CD4-positive, alpha-beta T cell treated with Interleukin-15 for 1 hour (primary cell): ENCODE results near the gene CDK8.

Experiments used
- DNase-seq: peaks from one replicate; pipeline ENCODE4 v3.0.0-alpha.2; 2020

CDK8 gene

DNA sequence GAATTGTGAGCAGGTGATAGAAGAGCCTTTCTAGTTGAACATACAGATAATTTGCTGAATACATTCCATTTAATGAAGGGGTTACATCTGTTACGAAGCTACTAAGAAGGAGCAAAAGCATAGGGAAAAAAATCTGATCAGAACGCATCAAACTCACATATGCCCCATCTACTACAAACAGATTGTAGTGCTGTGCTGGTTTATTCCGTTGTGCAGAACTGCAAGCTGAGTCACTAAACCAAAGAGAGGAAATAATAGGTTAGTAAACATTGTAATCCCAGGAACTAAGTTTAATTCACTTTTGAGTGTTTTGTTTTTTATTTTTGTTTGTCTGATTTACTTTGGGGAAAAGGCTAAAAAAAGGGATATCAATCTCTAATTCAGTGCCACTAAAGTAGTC is 136.3 kb downstream of the CDK8 start:
- no peak for DNase-seq

DNA sequence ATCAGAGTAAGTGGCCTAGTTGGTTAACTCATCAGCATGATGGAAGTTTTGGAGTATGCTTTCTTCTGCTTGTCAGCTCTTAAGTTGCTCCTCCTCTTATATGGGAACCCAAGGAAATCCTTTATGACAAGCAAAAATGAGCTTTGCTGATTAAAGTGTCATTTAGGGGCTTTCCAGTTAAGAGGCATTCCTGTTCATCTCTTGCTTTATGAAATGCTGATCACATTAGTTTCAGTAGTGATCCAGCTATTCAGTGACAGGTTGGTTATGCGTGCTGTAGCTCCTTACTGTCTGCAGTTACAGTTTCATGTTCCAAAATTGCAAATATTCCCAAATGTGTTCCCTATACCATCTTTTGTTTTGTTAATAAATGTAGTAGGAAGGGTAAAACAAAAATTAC is 146.6 kb downstream of the CDK8 start:
- no peak for DNase-seq

DNA sequence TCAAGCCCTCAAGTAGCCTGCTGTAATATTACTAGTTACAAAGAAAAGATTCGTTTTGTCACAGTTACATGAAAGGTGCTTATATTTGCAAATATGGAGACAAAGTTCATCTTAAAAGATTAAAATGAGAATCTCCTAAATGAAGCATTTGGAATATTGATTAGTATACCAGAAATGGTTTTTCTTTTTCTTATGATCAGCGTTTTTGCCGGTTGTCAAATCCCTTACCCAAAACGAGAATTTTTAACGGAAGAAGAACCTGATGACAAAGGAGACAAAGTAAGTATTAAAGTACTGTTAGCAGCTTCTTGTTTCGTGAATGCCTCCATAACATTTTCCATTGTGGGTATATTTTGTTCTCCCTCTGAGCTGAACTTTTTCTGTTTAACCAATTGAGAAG is 147.1 kb downstream of the CDK8 start:
- no peak for DNase-seq

DNA sequence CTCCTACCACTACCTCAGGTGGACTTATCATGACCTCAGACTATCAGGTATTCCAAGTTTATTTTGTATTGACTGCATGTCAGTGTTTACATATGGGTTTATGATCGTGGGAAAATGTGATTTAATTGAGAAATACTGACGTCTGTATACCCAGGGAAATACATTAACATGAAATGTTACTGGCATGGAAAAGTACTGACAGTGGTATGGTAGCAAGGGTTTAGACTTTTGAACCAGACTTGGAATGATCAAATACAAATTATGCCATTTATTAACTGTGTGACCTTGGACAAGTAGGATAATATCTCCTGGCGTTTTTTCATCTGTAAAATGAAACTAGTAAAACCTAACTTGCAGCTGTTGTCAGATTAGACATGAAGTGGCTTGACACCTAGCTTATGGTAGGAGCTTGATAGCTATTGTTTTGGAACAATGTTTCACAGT is 147.7 kb downstream of the CDK8 start:
- DNase-seq, result no peak

DNA sequence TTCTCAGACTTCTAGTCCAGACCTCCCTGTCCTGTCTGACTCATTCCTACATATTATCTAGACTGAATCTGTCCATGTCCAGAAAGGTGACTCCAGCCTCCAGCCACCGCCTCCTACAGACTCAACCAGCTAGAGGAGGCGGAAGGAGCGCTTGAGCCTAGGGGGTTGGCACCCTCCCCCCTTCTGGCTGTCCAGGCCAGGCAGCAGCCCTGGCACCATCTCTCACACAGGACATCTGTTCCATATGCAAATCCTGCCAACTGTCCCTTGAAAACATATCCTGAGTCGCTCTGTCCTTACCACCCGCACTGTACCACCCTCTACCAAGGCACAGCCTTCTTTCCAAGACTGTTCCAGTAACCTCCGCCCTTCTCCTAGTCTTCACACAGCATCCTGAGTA is 152.9 kb downstream of the CDK8 start:
- no peak for DNase-seq

DNA sequence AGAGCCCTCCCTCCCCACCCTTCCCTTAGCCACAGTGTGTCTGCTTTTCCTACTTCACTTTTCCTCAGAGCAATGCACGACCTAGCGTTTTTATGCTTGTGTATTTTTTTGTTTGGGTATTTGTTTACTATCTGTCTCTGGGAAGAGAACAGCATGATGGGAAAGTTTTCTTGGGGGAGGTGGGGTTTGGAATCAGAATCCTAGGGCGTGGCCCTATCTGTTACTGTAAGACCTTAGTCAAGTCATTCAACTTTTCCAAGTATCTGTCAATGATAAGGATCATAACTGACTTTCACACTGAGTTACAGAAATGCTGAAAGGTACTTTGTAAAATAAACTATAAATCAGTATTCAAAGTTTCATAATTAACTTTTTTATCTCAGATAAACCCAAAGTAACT is 157.3 kb downstream of the CDK8 start:
- no peak for DNase-seq

DNA sequence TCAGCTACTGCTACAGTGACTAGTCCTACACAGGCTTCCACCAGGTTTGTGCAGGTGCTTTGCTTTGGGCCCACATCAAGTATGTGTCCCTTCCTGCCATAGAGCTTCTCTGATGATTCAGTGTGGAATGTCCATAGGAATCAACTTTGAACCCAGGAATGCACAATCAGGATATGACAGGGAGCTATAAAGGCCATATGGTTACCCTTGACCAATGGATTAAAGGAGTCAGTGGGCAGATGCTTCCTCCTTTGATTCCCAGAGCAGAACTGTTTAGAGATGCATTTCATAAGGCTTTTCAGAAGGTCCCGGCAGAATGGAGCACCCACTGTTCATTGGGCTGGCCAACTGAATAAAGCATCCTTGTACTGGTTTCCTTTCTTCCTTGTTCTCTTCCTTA is 158.3 kb downstream of the CDK8 start:
- DNase-seq, result no peak

DNA sequence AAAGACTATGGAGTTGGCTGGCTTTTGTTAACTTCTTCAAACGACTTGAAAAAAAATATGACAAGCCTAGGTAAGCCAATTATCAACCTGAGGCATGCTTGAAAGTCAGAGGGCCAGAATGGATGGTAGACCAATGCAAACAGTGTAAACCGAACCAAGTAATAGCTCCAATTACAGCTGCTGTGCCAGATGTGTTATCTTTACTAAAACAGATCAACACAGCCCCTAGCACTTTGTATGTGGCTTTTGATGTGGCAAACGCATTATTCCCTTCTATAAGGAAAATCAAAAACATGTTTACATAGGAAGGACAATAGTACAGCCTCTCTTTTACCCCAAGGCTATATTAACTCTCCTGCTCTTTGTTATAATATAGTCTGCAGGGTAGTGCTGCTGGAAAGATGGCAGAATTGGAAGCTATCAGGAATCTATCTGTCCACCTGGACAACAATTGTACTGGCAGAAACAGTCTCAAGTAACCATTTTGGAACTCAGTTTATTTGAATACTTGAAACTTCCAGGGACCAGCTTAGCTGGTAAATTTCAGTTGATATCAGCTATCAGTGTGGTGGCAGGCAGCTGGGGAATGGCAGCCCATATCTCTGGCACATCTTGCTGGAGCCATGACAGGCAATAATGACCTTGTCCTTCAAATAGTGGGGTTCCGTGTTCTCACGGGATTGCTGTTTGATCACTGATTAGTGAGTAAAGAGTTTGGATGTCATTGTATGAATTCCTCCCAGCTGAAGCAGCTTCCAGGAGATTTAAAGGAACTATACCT is 159.2 kb downstream of the CDK8 start:
- DNase-seq, result no peak

DNA sequence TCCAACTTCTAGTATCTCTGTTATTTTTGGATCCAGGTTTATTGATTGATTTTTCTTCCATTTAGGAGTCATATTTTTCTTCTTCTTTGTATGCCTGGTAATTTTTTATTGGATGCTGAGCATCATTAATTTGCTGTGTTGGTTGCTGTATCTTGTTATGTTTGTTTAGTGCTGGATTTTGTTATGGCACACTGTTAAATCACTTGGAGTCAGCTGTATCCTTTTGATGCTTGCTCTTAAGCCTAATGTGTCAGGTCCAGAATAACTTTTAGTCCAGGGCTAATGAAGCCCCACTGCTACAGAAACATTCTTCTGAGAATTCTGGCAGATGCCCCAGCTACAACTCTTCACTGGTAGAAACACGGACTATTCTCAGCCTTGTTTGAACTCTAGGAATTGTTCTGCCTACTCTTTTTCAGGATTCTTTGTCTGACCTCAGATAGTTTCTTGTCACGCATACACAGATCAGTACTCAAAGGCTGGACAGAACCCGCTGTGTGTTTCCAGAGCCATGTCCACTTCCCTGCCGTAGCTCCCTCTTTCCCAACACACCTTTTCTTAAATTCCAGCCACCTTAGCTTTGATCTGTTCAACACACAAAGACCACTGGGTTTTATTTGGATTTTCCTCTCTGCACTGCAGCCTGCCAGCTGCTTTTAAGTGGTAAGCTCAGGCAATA is 166.5 kb downstream of the CDK8 start:
- DNase-seq, result no peak

DNA sequence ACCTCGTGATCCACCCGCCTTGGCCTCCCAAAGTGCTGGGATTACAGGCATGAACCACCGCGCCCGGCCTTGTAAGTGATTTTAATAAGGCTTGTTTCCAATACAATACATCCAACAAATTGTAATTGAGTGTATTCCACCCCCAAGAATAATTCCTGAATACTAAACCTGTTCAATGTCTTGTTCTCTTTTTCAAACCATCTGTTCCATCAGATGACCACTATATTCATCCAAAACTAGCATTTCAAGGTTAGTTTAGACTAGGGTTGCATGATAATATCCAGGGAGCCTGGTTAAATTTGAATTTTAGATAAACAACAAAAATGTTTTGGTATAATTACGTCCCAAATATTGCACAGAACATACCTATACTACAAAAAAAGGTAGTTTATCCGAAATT is 168.1 kb downstream of the CDK8 start:
- no peak for DNase-seq

DNA sequence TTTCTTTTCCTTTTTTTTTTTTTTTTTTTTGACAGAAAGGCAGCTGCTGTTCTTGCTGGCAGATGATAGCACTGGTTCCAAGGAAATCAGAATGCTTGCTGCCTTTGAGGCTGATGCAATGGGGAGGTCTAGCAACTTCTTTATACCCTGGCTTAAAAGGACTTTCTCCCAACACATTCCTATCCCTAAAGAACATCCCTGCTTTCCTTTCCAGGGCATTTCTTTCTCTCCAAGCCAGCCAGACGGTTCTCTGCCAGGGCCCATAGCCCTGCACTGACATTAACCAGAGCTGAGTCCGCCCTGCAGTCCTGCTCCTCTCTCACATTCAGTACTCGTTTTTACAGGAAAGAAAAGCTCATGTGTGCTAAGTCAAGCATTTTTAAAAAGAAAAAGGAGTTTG is 169.7 kb downstream of the CDK8 start:
- DNase-seq, result no peak

DNA sequence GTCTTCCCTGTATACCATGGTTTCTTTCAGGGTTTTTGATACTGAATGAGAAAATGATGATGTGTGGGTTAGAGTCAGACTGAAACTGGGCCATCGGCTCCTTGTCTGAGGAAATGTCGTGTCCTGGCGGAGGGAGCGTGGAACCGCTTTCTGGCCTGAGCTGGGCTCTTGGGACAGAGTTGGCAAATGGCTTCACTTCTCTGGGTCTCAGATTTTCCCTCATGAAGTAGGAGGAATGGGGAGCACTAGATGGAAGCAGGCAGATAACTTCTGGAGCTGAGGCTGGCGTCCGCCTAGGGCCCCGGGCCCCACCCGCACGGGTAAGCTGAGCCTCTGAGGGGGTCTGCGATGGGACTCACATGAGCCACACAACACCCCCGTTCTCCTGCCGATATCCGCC is 170.3 kb downstream of the CDK8 start:
- no peak for DNase-seq

DNA sequence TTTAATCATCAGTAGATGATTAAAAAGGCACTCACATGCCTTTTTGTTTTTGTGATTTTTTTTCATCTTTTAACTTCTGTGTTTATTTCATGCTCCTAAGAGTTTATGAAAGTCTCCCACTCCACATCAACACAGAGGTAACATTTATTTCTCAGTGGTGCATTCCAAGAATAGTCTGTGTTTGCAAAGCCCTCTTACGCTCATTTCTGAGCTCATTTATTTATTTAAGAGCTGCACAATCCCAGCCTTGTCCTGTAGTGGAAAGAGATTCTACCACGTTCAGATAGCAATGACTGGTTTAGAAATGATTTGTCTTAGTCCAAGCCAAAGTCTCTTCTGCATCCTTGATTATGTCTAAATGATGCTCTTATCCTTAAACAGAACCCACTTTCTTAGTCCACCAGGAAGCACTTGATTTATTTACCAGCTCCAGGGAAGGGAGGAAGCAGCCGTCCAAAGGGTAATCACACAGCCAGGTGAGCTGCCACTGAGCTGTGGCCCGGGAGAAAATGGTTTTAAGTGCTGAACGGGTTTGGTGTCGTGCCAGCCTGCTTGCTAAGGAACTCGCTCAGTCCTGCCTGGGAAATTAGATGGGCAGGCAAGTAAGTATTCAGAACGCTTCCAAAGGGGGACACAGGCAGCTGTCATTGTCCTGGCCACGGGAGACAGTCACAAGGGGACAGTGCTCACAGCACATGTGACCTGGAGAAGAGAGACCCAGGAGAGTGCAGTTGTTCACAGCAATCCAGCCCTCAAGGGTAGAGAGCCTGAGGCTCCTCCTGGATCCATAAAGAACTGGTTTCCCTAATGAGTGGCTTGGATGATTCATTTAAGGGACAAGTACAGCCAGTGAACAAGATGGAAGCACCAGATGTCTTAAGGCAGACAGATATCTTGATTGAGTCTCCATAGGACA is 171.8 kb downstream of the CDK8 start:
- DNase-seq, result no peak

DNA sequence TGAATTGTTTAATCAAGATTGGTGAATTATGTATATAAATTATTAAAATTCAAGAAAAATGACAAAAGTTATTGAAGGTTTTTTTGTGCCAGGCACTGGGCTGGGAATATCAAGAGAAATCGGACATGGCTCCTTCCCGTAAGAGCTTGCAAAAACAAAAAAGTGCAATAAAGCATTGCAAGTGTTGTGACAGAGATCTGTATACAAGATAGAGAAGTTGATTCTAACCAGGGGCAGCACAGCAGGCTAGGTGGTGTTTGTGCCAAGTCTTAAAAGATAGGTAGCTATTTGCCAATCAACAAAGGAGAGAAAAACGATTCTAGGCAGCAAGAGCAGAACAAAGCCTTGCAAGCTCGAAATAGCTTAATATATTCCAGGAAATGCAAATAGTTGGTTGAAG is 179.8 kb downstream of the CDK8 start:
- DNase-seq, result no peak

DNA sequence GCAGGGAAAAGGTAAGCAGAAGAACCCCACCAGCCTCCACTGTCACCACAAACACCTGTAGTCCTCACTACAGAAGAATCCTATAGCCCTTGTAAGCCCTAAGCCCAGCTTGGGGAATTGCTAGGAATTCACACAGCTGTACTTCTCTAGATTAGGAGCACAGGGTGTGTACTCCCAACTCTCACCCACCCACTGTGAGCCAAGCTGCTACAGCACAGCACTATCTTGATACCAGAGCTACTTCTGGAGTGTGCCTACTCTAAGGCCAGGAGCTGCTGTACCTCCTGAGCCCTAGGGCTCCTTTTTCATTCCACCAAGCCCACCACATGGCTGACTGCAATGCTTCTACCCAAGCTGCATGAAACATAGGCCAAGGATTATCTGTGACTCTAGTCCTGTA is 181.2 kb downstream of the CDK8 start:
- no peak for DNase-seq

DNA sequence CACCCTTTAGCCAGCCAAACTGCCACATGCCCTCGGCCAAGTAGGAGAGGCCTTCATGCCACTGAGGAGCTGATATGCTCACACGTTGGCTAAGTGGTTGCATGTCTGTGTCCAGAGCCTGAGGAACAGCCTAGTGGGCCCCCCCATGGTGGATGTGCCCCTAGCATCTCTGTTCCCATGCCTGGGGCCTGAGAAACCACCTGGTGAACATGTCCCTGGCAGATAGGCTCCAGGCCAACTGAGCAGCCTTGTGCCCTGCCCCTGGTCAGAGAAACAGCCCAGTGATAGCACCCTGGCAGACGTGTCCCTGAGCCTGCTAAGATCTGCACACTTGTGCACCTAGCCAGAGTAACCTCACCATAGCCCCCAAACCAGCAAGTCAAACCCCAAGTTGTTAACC is 181.7 kb downstream of the CDK8 start:
- DNase-seq, result no peak

DNA sequence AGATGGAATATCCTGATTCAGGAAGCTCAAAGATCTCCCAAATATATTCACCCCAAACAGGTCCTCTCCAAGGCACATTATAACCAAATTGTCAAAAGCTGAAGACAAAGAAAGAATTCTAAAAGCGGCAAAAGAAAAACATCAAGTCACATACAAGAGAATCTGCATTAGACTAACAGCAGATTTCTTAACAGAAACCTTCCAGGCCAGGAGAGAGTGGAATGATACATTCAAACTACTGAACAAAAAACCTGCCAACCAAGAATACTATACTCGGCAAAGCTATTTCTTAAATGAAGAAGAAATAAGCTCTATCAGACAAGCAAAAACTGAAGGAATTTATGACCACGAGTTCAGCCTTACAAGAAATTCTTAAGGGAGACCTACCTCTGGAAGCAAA is 183.0 kb downstream of the CDK8 start:
- DNase-seq, result no peak

DNA sequence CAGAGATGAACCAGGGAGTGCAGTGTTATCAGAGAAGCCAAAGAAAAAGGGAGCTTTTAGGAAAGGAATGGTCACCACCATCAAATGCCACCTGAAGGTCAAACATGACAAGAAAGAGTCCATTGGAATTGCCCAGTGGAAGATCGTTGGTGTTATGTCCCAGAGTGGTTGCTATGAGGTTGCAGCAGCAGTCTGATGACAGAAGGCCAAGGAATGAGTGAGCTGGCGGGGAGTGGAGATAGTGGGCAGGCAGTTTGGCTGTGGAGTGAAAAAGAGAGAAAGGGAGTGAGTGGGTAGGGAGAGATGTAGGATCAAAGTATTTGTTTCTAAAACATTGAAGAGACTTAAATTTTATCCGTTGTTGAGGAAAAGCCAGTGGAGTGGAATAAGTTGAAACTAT is 186.2 kb downstream of the CDK8 start:
- no peak for DNase-seq

DNA sequence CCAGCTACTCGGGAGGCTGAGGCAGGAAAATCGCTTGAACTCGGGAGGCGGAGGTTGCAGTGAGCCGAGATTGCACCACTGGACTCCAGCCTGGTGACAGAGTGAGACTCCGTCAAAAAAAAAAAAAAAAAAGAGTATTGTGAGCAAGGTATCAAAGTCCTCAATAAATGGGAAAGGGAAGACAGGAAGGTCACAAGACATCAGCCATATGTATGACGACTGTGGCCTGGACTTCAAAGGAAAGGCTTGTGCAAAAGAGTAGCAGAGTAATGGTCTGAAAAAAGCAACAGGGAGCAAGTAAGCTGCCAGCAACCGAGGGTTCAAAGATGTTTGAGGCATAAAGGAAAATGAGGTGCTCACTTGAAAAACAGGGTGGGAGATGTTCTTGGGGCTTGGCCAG is 187.5 kb downstream of the CDK8 start:
- no peak for DNase-seq

DNA sequence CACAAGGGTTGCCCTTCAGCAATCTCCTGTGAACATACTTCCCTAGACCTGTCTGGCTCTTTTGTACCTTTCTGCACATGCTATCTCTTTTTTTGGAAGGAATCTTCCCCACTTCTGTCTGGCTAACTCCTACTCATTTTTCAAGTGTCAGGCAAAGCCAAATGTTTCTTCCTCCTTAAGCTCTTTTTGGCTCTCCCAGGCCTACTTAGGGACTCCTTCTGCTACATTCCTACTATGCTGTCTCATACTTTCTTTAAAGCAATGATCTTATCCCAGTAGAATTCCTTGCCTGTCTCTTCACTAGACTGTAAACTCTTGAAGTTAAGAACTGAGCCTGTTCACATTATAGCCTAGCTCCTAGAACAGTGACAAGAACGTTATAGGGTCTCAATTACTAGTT is 188.6 kb downstream of the CDK8 start:
- no peak for DNase-seq

DNA sequence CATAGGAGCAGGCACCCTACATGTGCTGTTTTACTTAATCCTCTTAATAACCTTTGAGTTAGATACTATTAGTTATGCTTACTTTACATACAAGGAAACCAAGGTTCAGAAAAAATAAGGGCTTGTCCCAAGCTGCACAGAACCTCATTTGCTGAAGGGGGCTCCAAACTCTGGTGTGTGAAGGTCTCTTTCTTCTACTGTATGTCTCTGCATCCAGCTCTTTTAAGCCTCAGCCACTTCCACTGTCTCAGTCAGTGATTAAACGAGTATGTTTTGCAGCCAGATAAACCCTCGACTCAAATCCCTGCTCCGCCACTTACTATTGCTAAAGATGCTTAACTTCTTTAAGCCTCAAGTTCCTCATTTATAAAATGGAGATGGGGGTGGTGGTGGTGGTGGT is 191.2 kb downstream of the CDK8 start:
- DNase-seq, result no peak

DNA sequence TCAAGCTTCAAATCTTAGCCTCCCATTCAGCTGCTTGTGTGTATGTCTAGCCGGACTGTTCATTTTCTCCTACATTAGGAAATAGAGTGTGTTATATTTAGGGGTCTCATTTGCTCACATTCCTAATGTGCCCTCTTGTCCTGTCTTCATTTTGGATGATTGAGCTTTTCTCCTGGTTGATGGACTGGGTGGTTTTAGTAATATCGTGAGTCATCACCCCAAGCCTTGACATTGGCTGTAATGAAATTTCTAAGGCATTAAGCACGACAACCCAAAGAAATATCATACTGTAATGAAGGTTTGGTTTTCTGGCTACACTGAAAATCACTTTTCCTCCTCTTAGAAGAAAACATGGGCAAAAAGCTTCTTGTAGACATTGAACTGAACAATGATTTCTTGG is 192.8 kb downstream of the CDK8 start:
- DNase-seq, result no peak

DNA sequence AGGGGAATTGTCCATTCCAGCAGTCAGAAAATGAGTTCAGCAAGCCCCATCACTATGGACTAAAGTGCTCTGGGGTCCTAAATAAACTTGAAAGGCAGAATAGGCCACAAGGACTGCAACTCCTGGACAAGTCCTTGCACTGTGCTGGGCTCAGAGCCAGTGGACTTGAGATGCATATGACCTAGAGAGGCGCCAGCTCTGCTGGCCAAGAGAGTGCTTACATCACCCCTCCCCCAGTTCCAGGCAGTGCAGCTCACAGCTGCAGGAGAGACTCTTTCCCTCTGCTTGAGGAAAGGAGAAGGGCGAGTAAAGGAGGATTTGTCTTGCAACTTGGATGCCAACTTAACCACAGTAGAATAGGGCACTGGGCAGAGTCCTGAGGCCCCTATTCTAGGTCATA is 194.1 kb downstream of the CDK8 start:
- no peak for DNase-seq
